OCI-LY7 (cell line): ENCODE results near the gene PCK2. TPM values are rescaled to one million over a fixed set of nuclear protein-coding genes. Genes with fewer than 3 reads are reported as not detected.

Source experiments
- BruUV-seq: library from RNA; stranded (reverse); fragments of 400-500 nt; replicated peaks from 2 replicates; lab custom pipeline; 2021; lab: Mats Ljungman, UMichigan
- CTCF ChIA-PET: fragments of 300-600 bp; sonication (Branson Sonifier 250); formaldehyde crosslinking; loops from one replicate; lab custom pipeline; 2022; ENCODE audit warnings: antibody characterized with exemption; ENCODE audit not compliant: unreplicated experiment; lab: Charles Lee
- POLR2A ChIA-PET: fragments of 300-600 bp; sonication (Branson Sonifier 250); formaldehyde crosslinking; loops from one replicate; lab custom pipeline; 2022; ENCODE audit warnings: antibody characterized with exemption; lab: Charles Lee
- DNase-seq: peaks from one replicate; pipeline ENCODE4 v3.0.0-alpha.2; 2015; ENCODE audit warnings: low spot score
- H2AFZ ChIP-seq: fragments of 200-600 bp; sonication (generic), shearing (Covaris generic); 2 replicates; pipeline ENCODE4 v1.6.1; 2014; ENCODE audit warnings: mild to moderate bottlenecking, antibody characterized with exemption, low read length, moderate library complexity
- H3K27ac ChIP-seq: fragments of 200-600 bp; sonication (generic); 2 replicates; pipeline ENCODE4 v1.5.1; 2014; ENCODE audit warnings: mixed run types, low read depth, mild to moderate bottlenecking, moderate library complexity, low read length, inconsistent platforms; ENCODE audit not compliant: poor library complexity, severe bottlenecking
- H3K36me3 ChIP-seq: fragments of 200-600 bp; sonication (generic); 2 replicates; pipeline ENCODE4 v1.6.1; 2014; ENCODE audit warnings: mild to moderate bottlenecking, antibody characterized with exemption, low read length, moderate library complexity, mixed read lengths; ENCODE audit not compliant: insufficient read depth
- H3K4me1 ChIP-seq: fragments of 200-600 bp; sonication (generic); 2 replicates; pipeline ENCODE4 v1.5.1; 2014; ENCODE audit warnings: mild to moderate bottlenecking, low read length; ENCODE audit not compliant: insufficient read depth, poor library complexity, severe bottlenecking
- H3K4me2 ChIP-seq: fragments of 200-600 bp; sonication (generic); 2 replicates; pipeline ENCODE4 v1.6.1; 2014; ENCODE audit warnings: mild to moderate bottlenecking, low read length
- H3K4me3 ChIP-seq: fragments of 200-600 bp; sonication (generic); 2 replicates; pipeline ENCODE4 v1.5.1; 2014; ENCODE audit warnings: mild to moderate bottlenecking, low read depth, low read length; ENCODE audit not compliant: poor library complexity, severe bottlenecking
- H3K79me2 ChIP-seq: fragments of 200-600 bp; sonication (generic); 2 replicates; pipeline ENCODE4 v1.6.1; 2016; ENCODE audit warnings: low read depth, mild to moderate bottlenecking, low read length, moderate library complexity, mixed read lengths; ENCODE audit not compliant: insufficient read depth
- H3K9me2 ChIP-seq: fragments of 200-600 bp; sonication (generic); 2 replicates; pipeline ENCODE4 v1.6.1; 2016; ENCODE audit warnings: mild to moderate bottlenecking, low read length, mixed read lengths; ENCODE audit not compliant: insufficient read depth
- H3K9me3 ChIP-seq: fragments of 200-600 bp; sonication (generic); 2 replicates; pipeline ENCODE4 v1.6.1; 2014; ENCODE audit warnings: mild to moderate bottlenecking, mixed run types, low read length, mixed read lengths
- H4K20me1 ChIP-seq: fragments of 200-600 bp; sonication (generic); 2 replicates; pipeline ENCODE4 v1.6.1; 2014; ENCODE audit warnings: mild to moderate bottlenecking, antibody characterized with exemption, low read length, moderate library complexity, mixed read lengths; ENCODE audit not compliant: insufficient read depth
- EZH2phosphoT487 ChIP-seq: fragments of 200-600 bp; sonication (generic); IDR thresholded peaks from 2 replicates; pipeline ENCODE4 v1.6.1; 2018; ENCODE audit warnings: low read depth, borderline replicate concordance, mild to moderate bottlenecking, mixed run types, antibody characterized with exemption, low read length, moderate library complexity, mixed read lengths
- intact Hi-C: fragments of 100-400 bp; cut with micrococcal nuclease; formaldehyde crosslinking; loops from one replicate; pipeline ENCODE4 v1.10.0; 2022; ENCODE audit not compliant: unreplicated experiment
- total RNA-seq, 2 experiments: library from RNA; depleted of rRNA in 1 of 2; stranded (reverse); fragments of >200 nt in 1 of 2; shearing (Covaris generic) in 1 of 2; gene quantifications; 2 replicates each; pipeline ENCODE4 v1.2.3, GENCODE V29; 2014 to 2022
- TF ChIP-seq, protein P1 (sequence below): fragments of 200-600 bp; sonication (generic); conservative IDR thresholded peaks from 2 replicates; pipeline ENCODE4 v1.5.1; 2014; ENCODE audit warnings: mild to moderate bottlenecking, antibody characterized with exemption, low read length, moderate library complexity, mixed read lengths

The PCK2 gene
- total RNA-seq, 2 experiments from 2014 or later, result 43.6 to 130 TPM

DNA sequence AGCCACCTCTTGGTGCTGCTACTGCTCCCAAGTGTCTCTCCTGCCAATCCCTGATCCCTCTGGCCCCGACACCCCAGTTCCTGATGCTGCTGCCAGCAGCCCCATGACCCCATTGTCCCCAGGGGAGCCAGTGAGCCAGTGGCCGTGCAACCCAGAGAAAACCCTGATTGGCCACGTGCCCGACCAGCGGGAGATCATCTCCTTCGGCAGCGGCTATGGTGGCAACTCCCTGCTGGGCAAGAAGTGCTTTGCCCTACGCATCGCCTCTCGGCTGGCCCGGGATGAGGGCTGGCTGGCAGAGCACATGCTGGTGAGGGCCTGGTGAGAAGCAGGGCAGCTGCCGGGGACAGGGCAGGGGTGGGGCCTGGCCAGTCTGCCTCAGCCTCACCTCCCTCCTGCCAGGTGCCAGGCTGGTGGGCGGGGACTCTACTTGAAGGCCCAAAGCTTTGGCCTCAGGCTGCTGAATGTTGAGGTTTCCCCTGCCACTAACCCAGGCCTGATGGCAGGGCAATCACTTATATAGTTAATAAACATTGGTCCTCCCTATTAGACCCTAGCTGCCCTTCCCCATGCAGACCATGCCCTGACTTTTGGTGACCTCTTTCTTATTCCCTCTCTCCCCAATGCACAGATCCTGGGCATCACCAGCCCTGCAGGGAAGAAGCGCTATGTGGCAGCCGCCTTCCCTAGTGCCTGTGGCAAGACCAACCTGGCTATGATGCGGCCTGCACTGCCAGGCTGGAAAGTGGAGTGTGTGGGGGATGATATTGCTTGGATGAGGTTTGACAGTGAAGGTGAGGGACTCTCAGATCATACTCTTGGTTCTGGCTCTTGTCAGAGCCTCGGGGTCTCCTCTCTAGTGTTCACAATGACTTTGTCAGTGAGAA, 5.1 kb downstream of the PCK2 start:
- intact Hi-C loops, result no loop called here
- Histone ChIP-seq H3K9me2 (no peaks in the 10 kb centered on the region), H3K4me2 (no peak overlapping the region), H3K9me3 (no peaks in the 10 kb centered on the region), H3K79me2 (no peaks in the 10 kb centered on the region), H3K4me3 (no peak overlapping the region), H3K27ac (no peak overlapping the region), H3K4me1 (peaks cover 13% of the 10 kb centered on the region), H4K20me1 (no peaks in the 10 kb centered on the region), H3K36me3 (peaks cover 6% of the 10 kb centered on the region), H2AFZ (no peak overlapping the region)
- BruUV-seq, result no TSS peak
- CTCF ChIA-PET, result no interaction called here
- TF ChIP-seq, protein P1, sequence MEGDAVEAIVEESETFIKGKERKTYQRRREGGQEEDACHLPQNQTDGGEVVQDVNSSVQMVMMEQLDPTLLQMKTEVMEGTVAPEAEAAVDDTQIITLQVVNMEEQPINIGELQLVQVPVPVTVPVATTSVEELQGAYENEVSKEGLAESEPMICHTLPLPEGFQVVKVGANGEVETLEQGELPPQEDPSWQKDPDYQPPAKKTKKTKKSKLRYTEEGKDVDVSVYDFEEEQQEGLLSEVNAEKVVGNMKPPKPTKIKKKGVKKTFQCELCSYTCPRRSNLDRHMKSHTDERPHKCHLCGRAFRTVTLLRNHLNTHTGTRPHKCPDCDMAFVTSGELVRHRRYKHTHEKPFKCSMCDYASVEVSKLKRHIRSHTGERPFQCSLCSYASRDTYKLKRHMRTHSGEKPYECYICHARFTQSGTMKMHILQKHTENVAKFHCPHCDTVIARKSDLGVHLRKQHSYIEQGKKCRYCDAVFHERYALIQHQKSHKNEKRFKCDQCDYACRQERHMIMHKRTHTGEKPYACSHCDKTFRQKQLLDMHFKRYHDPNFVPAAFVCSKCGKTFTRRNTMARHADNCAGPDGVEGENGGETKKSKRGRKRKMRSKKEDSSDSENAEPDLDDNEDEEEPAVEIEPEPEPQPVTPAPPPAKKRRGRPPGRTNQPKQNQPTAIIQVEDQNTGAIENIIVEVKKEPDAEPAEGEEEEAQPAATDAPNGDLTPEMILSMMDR, result no peak
- TF ChIP-seq EZH2phosphoT487, result no peak
- no peak for DNase-seq
- POLR2A ChIA-PET, result no interaction called here

DNA sequence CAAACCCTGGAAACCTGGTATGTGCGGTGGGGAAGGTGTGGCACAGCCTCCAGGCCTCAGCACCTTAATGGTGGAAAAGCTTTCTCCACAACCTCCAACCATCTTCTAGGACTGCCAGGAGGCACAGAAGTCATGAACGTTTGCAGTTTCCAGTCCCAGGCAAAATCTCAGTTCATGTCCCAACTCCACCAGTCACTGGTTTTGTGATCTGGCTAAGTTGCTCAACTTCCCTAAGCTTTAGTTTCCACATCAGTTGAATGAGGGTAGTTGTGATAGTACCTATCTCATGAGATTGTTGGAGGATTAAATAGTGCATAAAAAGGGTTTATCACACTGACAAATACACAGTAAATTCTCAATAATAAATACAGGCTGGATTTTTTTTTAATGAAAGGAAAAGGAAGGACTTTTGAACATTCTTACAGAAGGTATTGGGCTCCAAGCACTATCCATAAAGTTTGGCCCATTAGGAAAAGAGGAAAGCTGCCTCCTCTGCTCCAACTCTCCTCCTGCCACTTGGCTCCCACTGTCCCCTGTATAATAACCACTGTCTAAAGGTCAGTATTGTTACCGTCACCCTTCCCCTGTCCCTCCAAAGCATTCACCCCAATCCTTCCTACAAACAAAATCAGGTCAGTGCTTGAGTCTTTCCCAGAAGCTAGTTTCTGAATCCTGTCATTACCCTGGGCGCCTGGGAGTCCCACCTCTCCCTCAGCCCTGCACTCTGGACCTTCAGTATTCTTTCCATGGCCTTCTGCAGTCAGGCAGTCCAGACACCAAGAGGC, 6.3 kb downstream of the PCK2 start:
- intact Hi-C loops, result no loop called here
- Histone ChIP-seq H3K79me2 (no peaks in the 10 kb centered on the region), H3K36me3 (peaks cover 6% of the 10 kb centered on the region), H3K4me1 (peaks cover 5% of the 10 kb centered on the region), H3K9me2 (no peaks in the 10 kb centered on the region), H3K9me3 (no peaks in the 10 kb centered on the region), H4K20me1 (no peaks in the 10 kb centered on the region), H3K4me3 (no peak overlapping the region), H3K4me2 (no peak overlapping the region), H2AFZ (no peak overlapping the region), H3K27ac (no peak overlapping the region)
- BruUV-seq, result no TSS peak
- TF ChIP-seq, protein P1, result no peak
- no peak for TF ChIP-seq EZH2phosphoT487
- CTCF ChIA-PET, result no interaction called here
- DNase-seq, result no peak
- POLR2A ChIA-PET, result no interaction called here
